ENCODE measurements around the gene TNPO3.

The TNPO3 gene

GRCh38 chr7:129054438-129055293, at the start of gene TNPO3:
Gene TNPO3 (minus strand): TSS chr7:129055111. CDS start chr7:129054770, 341 bp downstream.
- peak; percentile 80 to 85 for DNase-seq

- no peak for DNase-seq
Observed at GRCh38 chr7:129103561-129104324, 48.8 kb upstream of the TNPO3 start.

- no peak for DNase-seq
Observed at GRCh38 chr7:129101746-129102145, 46.8 kb upstream of the TNPO3 start.

GRCh38 chr7:129100827-129101166, 45.9 kb upstream of the TNPO3 start:
- no peak for DNase-seq

- no peak for DNase-seq
Observed at GRCh38 chr7:129098409-129099084, 43.6 kb upstream of the TNPO3 start.

- DNase-seq, result no peak
Observed at GRCh38 chr7:129095258-129095657, 40.3 kb upstream of the TNPO3 start.

- DNase-seq, result no peak
Observed at GRCh38 chr7:129094501-129094900, 39.6 kb upstream of the TNPO3 start.

- no peak for DNase-seq
Observed at GRCh38 chr7:129093867-129094456, 39.1 kb upstream of the TNPO3 start.

GRCh38 chr7:129091484-129092002, 36.6 kb upstream of the TNPO3 start:
- peak; percentile 33 to 66 for DNase-seq

- DNase-seq, result no peak
Observed at GRCh38 chr7:129090300-129090907, 35.5 kb upstream of the TNPO3 start.

GRCh38 chr7:129089521-129090212, 34.8 kb upstream of the TNPO3 start:
- DNase-seq, result peak in 1 of 2 donors; percentile 53

GRCh38 chr7:129084801-129085551, 30.1 kb upstream of the TNPO3 start:
- DNase-seq, result no peak

GRCh38 chr7:129083525-129083924, 28.6 kb upstream of the TNPO3 start:
- DNase-seq, result no peak

- no peak for DNase-seq
Observed at GRCh38 chr7:129078455-129078854, 23.5 kb upstream of the TNPO3 start.

- no peak for DNase-seq
Observed at GRCh38 chr7:129076886-129077285, 22.0 kb upstream of the TNPO3 start.

GRCh38 chr7:129074994-129075393, 20.1 kb upstream of the TNPO3 start:
- no peak for DNase-seq

GRCh38 chr7:129074361-129074871, 19.5 kb upstream of the TNPO3 start:
- DNase-seq, result no peak

- no peak for DNase-seq
Observed at GRCh38 chr7:129073738-129074137, 18.8 kb upstream of the TNPO3 start.

GRCh38 chr7:129073204-129073603, 18.3 kb upstream of the TNPO3 start:
- DNase-seq, result no peak

GRCh38 chr7:129072479-129073011, 17.6 kb upstream of the TNPO3 start:
- peak in 1 of 2 donors; percentile 13 for DNase-seq

All from bone marrow (tissue), 2 donors.